T-cell (primary cell): ENCODE data around the gene SPSB1. TPM values are rescaled to one million over a fixed set of nuclear protein-coding genes. Genes with fewer than 3 reads are reported as not detected.

Experiments used
- ATAC-seq, 4 experiments: fragments of 200-7000 bp in 3 of 4; fragments of 150-1000 bp in 1 of 4; cut with Tn5 transposase; replicated peaks in 1 of 4; 1 replicate in 3 of 4; 2 replicates in 1 of 4; pipeline ENCODE4 v1.10.0; 2021; ENCODE audit warnings: moderate library complexity in 3 of 4, mild to moderate bottlenecking in 2 of 4, moderate number of reproducible peaks in 1 of 4
- CTCF ChIA-PET, 2 donors: fragments of 300-600 bp; sonication (Branson Sonifier 250); formaldehyde crosslinking; loops; one replicate each; lab custom pipeline; 2022; ENCODE audit warnings: antibody characterized with exemption in 2 of 2; lab: Charles Lee
- POLR2A ChIA-PET, 2 donors: fragments of 300-600 bp; sonication (Branson Sonifier 250); formaldehyde crosslinking; loops; one replicate each; lab custom pipeline; 2022; ENCODE audit warnings: antibody characterized with exemption in 2 of 2; lab: Charles Lee
- DNase-seq, 35 experiments: peaks; one replicate each; pipeline versions ENCODE4 v3.0.0 to v3.0.0-alpha.2; 2013 to 2023
- H3K27ac ChIP-seq: one replicate; pipeline ENCODE4 v1.5.1; 2013; ENCODE audit warnings: low read length
- H3K27me3 ChIP-seq, 2 experiments: replicated peaks in 1 of 2; 1 replicate in 1 of 2; 2 replicates in 1 of 2; pipeline versions ENCODE4 v1.6.1 to v1.7.0; 2013; ENCODE audit warnings: low read length in 1 of 2, mixed read lengths in 1 of 2; ENCODE audit not compliant: control insufficient read depth in 2 of 2, insufficient read depth in 2 of 2; ENCODE audit errors: extremely low read depth in 1 of 2
- H3K36me3 ChIP-seq, 2 donors: 1 replicate in 1 of 2; 2 replicates in 1 of 2; pipeline versions ENCODE4 v1.6.1 to v1.7.0; 2013; ENCODE audit warnings: low read length in 1 of 2; ENCODE audit not compliant: control insufficient read depth in 2 of 2, insufficient read depth in 1 of 2; ENCODE audit errors: extremely low read depth in 1 of 2
- H3K4me1 ChIP-seq, 2 experiments: 1 replicate in 1 of 2; 2 replicates in 1 of 2; pipeline versions ENCODE4 v1.6.1 to v1.7.0; 2013; ENCODE audit warnings: low read length in 2 of 2, mixed read lengths in 1 of 2; ENCODE audit not compliant: insufficient read depth in 2 of 2, control insufficient read depth in 1 of 2; ENCODE audit errors: extremely low read depth in 1 of 2
- H3K4me3 ChIP-seq, 2 donors: 1 replicate in 1 of 2; 2 replicates in 1 of 2; pipeline versions ENCODE4 v1.5.1 to v1.7.0; 2013; ENCODE audit warnings: mild to moderate bottlenecking in 2 of 2, low read length in 1 of 2, moderate library complexity in 1 of 2; ENCODE audit not compliant: control insufficient read depth in 1 of 2; ENCODE audit errors: extremely low read depth in 1 of 2
- H3K9me3 ChIP-seq: 2 replicates; pipeline ENCODE4 v1.7.0; 2013
- H3K27ac Mint-ChIP-seq, 2 donors: one replicate each; pipeline ENCODE4 v1.8.0; 2020 to 2021; ENCODE audit warnings: mild to moderate bottlenecking in 2 of 2, mixed read lengths in 2 of 2
- H3K27me3 Mint-ChIP-seq, 2 donors: one replicate each; pipeline ENCODE4 v1.8.0; 2021 to 2022; ENCODE audit warnings: mixed read lengths in 2 of 2
- H3K36me3 Mint-ChIP-seq: one replicate; pipeline ENCODE4 v1.8.0; 2021; ENCODE audit warnings: mixed read lengths
- H3K4me1 Mint-ChIP-seq, 3 donors: one replicate each; pipeline ENCODE4 v1.8.0; 2020 to 2022; ENCODE audit warnings: mixed read lengths in 3 of 3, mild to moderate bottlenecking in 1 of 3
- H3K4me3 Mint-ChIP-seq, 3 donors: one replicate each; pipeline ENCODE4 v1.8.0; 2020 to 2022; ENCODE audit warnings: mild to moderate bottlenecking in 3 of 3, mixed read lengths in 3 of 3, moderate library complexity in 3 of 3
- H3K9me3 Mint-ChIP-seq, 3 donors: one replicate each; pipeline ENCODE4 v1.8.0; 2020 to 2022; ENCODE audit warnings: mixed read lengths in 3 of 3
- WGBS: methylation state at CpG from one replicate; pipeline ENCODE4 v1.1.5; 2013; ENCODE audit warnings: missing lambda C conversion rate; ENCODE audit not compliant: insufficient coverage; 5-methylcytosine and 5-hydroxymethylcytosine counted together
- total RNA-seq, 35 experiments: library from RNA in 6 of 35; stranded (reverse) in 6 of 35; fragments of 120-200 nt in 1 of 35; gene quantifications; one replicate each; pipeline versions ENCODE4 v1.2.1 to v1.2.4 and lab custom pipeline; 2013 to 2026

SPSB1 gene
- total RNA-seq, 5 donors from 2014 or later (not counting 1 experiment from before 2014, with no cell fraction given): 3.1 to 6.4 (median 5.4) TPM

DNA sequence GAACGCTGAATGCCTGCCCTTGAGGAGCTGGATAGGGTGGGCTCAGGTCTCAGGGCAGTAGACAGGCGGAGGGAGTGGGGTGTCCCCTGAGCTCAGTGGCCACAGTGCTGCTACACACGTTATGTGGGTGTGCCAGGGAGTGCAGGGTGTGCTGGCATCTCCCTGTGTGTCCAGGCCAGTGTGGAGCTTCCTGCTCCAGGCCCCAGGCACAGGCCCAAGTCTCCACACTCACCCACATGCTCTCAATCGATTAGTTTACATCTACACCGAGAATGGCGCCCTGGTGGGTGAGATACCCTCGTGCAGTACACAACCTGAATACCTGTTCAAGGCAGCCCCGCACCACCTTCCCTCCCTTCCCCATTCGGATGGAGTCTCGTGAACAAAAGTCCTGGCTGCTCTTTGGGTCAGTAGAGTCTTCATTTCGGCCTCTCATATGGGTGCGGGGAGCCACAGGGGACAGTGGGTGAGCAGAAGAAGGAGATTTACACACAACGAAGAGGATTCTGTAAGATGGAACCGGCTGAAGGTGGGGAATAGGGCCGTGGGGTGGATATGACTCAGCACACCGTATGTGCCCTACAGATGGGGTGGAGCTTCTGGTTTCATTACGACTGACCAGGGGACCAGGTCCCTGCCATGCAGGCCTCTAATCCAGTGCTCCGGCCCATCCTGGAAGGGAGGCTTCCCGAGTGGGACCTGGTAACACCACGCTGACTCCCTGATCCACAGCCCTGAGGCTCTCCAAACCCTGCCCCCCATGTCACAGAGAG, 93.3 kb downstream of the SPSB1 start:
- H3K4me3 Mint-ChIP-seq: no peak overlapping the region
- no peak for ATAC-seq
- DNase-seq: no peak
- Histone ChIP-seq H3K27ac (no peak overlapping the region), H3K9me3 (no peaks in the 10 kb centered on the region), H3K36me3 (no peaks in the 10 kb centered on the region), H3K4me3 (no peak overlapping the region), H3K27me3 (peaks cover 0 to 33% of the 10 kb centered on the region in 2 experiments), H3K4me1 (no peaks in the 10 kb centered on the region)
- POLR2A ChIA-PET: no interaction called here
- no peaks in the 10 kb centered on the region for H3K36me3 Mint-ChIP-seq
- peaks cover 0 to 6% (median 5%) of the 10 kb centered on the region in 3 donors for H3K4me1 Mint-ChIP-seq
- H3K27me3 Mint-ChIP-seq: peaks cover 0 to 7% of the 10 kb centered on the region in 2 donors
- H3K27ac Mint-ChIP-seq: no peak overlapping the region
- CTCF ChIA-PET: no interaction called here
- H3K9me3 Mint-ChIP-seq: no peaks in the 10 kb centered on the region
- 57% methylated on average over 8 of the region's 20 CpGs for WGBS

DNA sequence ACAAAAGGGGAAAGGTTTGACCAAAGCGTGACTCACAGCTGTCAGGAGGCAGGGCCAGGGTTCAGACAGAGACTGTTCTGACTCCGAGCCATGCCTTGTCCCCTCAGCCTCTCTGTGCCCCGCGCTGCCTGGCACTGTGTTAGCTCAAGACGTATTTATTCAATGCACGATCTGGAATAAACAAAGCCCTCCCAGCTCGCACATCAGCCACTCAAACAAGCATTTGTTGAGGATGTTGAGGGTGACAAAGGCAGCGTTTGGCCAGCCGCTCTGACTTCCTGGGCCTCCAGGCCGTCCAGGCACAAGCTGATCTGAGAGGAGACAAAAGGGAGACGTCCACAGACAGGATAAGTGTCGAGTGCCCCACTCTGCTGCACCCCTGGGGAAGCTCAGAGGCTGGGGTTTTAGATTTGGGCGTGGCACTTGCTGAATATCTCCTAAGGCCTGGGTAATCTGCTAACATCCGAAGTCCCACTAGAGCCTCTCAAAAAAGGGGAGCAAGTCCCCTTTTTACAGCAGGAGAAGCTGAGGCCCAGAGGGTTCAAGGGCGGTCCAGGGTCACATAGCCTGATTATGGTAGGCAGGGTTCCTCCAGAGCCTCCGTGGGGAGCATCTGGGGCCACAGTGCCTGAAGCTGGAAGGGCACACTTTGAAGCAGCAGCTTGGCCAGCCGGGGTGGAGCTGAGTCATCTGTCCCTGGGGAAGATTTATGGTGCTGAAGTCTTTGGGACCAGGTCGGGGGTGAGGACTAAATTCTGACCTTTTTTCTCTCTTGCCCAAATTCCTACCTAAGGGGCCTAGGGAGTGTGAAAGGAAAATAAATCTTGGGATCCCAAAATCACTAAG, 95.9 kb downstream of the SPSB1 start:
- WGBS: 82% methylated on average over 11 of the region's 18 CpGs
- H3K27me3 Mint-ChIP-seq: peaks cover 0 to 7% of the 10 kb centered on the region in 2 donors
- peaks cover 0 to 6% (median 5%) of the 10 kb centered on the region in 3 donors for H3K4me1 Mint-ChIP-seq
- no peaks in the 10 kb centered on the region for H3K36me3 Mint-ChIP-seq
- H3K27ac ChIP-seq: no peak overlapping the region
- H3K27me3 ChIP-seq: peaks cover 0 to 24% of the 10 kb centered on the region in 2 experiments
- H3K4me1 ChIP-seq: no peaks in the 10 kb centered on the region
- H3K9me3 ChIP-seq: no peaks in the 10 kb centered on the region
- no peak for ATAC-seq
- CTCF ChIA-PET: interaction anchor here in 1 of 2 donors (0.7 kb wide), 2 partner anchors 39 to 91 kb away, joined by 3 to 4 read pairs; no protein-coding TSS in a partner anchor
- POLR2A ChIA-PET: interaction anchor here in 1 of 2 donors (0.5 kb wide), 1 partner anchor 815 kb away, joined by 3 read pairs; no protein-coding TSS in a partner anchor
- no peaks in the 10 kb centered on the region for H3K36me3 ChIP-seq
- H3K27ac Mint-ChIP-seq: no peak overlapping the region
- H3K4me3 ChIP-seq: no peak overlapping the region
- H3K9me3 Mint-ChIP-seq: no peaks in the 10 kb centered on the region
- H3K4me3 Mint-ChIP-seq: no peak overlapping the region
- DNase-seq: no peak

DNA sequence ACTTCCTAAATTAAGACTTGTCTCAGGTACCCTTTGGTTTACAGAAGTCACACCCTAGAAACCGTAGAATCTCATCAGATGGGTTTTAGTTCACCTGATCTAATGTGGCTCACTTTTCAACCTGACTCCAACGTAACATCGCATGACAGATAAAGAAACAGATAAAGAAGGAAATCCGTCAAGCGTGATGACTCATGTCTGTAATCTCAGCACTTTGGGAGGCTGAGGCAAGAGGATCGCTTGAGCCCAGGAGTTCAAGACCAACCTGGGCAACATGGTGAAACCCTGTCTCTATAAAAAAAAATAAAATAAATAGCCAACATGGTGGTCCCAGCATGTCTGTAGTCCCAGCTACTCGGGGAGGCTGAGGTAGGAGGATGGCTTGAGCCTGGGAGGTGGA, 97.3 kb downstream of the SPSB1 start:
- Mint-ChIP-seq H3K27me3 (peaks cover 0 to 7% of the 10 kb centered on the region in 2 donors), H3K4me1 (peaks cover 0 to 6% (median 5%) of the 10 kb centered on the region in 3 donors), H3K9me3 (peaks cover 0 to under 1% (median 0%) of the 10 kb centered on the region in 3 donors), H3K4me3 (no peak overlapping the region), H3K36me3 (no peaks in the 10 kb centered on the region), H3K27ac (no peak overlapping the region)
- Histone ChIP-seq H3K27ac (no peak overlapping the region), H3K4me3 (no peak overlapping the region), H3K4me1 (no peaks in the 10 kb centered on the region), H3K36me3 (no peaks in the 10 kb centered on the region), H3K27me3 (peaks cover 0 to 17% of the 10 kb centered on the region in 2 experiments), H3K9me3 (no peaks in the 10 kb centered on the region)
- ATAC-seq (peak in 1 of 4 experiments; percentile 35), DNase-seq (peak in 1 of 35 experiments; percentile 11)
- CTCF ChIA-PET: no interaction called here
- POLR2A ChIA-PET: no interaction called here
- 33% methylated on average over 3 of the region's 7 CpGs for WGBS

DNA sequence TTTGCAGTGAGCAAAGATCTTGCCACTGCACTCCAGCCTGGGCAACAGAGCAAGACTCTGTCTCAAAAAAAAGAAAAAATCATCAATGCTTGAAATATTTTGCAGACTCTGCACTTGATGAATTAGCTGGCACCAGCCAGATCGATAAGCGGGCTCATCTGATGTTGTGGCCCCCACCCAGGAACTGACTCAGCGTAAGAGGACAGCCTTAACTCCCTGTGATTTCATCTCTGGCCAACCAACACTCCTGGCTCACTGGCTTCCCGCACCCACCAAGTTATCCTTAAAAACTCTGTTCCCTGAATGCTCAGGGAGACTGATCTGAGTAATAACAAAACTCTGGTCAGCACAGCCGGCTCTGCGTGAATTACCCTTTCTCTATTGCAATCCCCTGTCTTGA, 98.9 kb downstream of the SPSB1 start:
- Histone ChIP-seq H3K36me3 (no peaks in the 10 kb centered on the region), H3K4me1 (no peaks in the 10 kb centered on the region), H3K27me3 (peaks cover 0 to 13% of the 10 kb centered on the region in 2 experiments), H3K27ac (no peak overlapping the region), H3K9me3 (peaks cover 2% of the 10 kb centered on the region), H3K4me3 (no peak overlapping the region)
- CTCF ChIA-PET: no interaction called here
- peaks cover 0 to 6% (median 5%) of the 10 kb centered on the region in 3 donors for H3K4me1 Mint-ChIP-seq
- WGBS: 90% methylated on average over 4 of the region's 6 CpGs
- POLR2A ChIA-PET: no interaction called here
- H3K9me3 Mint-ChIP-seq: peaks cover 0 to 5% (median 3%) of the 10 kb centered on the region in 3 donors
- no peaks in the 10 kb centered on the region for H3K36me3 Mint-ChIP-seq
- H3K4me3 Mint-ChIP-seq: no peak overlapping the region
- DNase-seq (no peak), ATAC-seq (no peak)
- peak overlapping the region in 1 of 2 donors; percentile 28 for H3K27ac Mint-ChIP-seq
- peaks cover 0 to 7% of the 10 kb centered on the region in 2 donors for H3K27me3 Mint-ChIP-seq

DNA sequence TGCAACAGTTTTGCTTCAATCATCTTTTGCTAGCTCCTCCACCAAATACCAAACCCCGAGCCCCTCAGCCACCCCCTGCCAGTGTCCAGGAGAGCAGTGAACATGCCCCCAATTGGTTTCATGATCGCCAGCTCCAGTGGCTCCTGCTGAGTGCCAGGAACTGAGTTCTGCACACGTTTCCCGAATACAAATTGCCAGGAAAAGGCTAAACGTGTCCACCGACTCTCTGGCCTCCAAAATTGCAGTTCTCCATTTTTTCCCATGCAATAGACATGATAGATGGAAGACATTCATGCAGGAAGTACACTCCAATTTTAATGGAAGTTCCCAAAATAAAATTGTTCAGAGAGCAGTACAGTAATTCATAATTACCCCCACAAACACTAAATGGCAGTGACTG, 101.3 kb downstream of the SPSB1 start:
- DNase-seq: no peak

DNA sequence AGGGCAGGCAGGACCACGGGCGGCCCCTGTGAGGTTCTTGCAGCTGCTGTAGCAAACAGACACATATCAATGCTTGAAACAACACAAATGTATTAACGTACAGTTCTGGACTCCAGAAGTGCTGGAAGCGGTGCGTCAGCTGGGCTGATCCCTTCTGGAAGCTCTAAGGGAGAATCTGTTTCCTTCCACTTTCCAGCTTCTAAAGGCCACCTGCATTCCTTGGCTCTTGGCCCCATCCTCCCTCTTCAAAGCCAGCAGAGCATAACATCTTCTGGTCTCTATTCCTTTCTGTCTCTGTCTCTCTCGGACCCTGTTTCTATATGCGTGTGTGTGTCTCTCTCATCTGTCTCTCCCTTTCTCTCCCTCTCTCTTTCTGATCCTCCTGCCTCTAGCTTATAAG, 102.3 kb downstream of the SPSB1 start:
- POLR2A ChIA-PET: no interaction called here
- Histone ChIP-seq H3K27me3 (peaks cover 0 to 3% of the 10 kb centered on the region in 2 experiments), H3K4me1 (peaks cover 13 to 20% of the 10 kb centered on the region in 2 experiments), H3K4me3 (no peak overlapping the region), H3K27ac (no peak overlapping the region), H3K9me3 (peaks cover 2% of the 10 kb centered on the region), H3K36me3 (no peaks in the 10 kb centered on the region)
- ATAC-seq (no peak), DNase-seq (no peak)
- Mint-ChIP-seq H3K27ac (peak overlapping the region in 1 of 2 donors; percentile 22), H3K4me1 (peaks cover 4 to 8% (median 8%) of the 10 kb centered on the region in 3 donors), H3K4me3 (no peak overlapping the region), H3K9me3 (peaks cover 0 to 5% (median 3%) of the 10 kb centered on the region in 3 donors), H3K36me3 (no peaks in the 10 kb centered on the region), H3K27me3 (no peaks in the 10 kb centered on the region)
- 98% methylated on average over 7 of the region's 7 CpGs for WGBS
- CTCF ChIA-PET: no interaction called here

More for the DNA sequence above, 101.3 kb downstream of the SPSB1 start:
- H3K9me3 Mint-ChIP-seq: peaks cover 0 to 5% (median 3%) of the 10 kb centered on the region in 3 donors
- CTCF ChIA-PET: no interaction called here
- Histone ChIP-seq H3K27ac (no peak overlapping the region), H3K4me3 (no peak overlapping the region), H3K27me3 (peaks cover 0 to 3% of the 10 kb centered on the region in 2 experiments), H3K4me1 (peaks cover 8 to 11% of the 10 kb centered on the region in 2 experiments), H3K36me3 (no peaks in the 10 kb centered on the region), H3K9me3 (peaks cover 2% of the 10 kb centered on the region)
- H3K4me3 Mint-ChIP-seq: no peak overlapping the region
- peaks cover 0 to 4% of the 10 kb centered on the region in 2 donors for H3K27me3 Mint-ChIP-seq
- 80% methylated on average over 1 of the region's 6 CpGs for WGBS
- peaks cover 0 to 8% (median 7%) of the 10 kb centered on the region in 3 donors for H3K4me1 Mint-ChIP-seq
- no peaks in the 10 kb centered on the region for H3K36me3 Mint-ChIP-seq
- ATAC-seq: no peak
- H3K27ac Mint-ChIP-seq: no peak overlapping the region
- POLR2A ChIA-PET: no interaction called here
